ENCODE measurements around the gene INSM1.

DNA sequence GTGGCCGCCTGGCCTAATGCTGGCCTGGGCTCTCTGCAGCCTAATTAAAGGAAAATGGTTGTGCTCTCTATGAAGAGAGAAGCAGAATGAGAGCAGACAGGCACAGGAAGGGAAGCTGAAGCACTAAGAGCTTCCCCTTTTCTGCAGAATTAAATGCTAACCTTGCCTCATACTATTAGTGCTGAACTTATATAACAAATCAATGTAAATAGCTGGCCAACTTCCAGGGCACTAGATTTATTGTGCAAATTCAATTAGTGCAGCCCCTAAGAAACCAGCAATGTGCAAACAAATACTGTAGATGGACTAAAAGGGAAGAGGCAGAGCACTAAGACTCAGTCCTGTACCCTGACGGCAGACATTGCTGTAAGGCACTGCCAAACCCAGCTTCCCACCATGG lies 36.1 kb upstream of the INSM1 start:
- no peak for TF ChIP-seq GABPA (IDR thresholded peaks at IDR 0.05; ENCODE audit: low read depth, low read length)
- no peak for TF ChIP-seq GABPA (CRISPR knock-in tag; IDR thresholded peaks at IDR 0.05; ENCODE audit: low read depth)
- TF ChIP-seq ZSCAN20 (CRISPR knock-in tag; IDR thresholded peaks at IDR 0.05; ENCODE audit: borderline replicate concordance) = no peak
- TF ChIP-seq, protein P1, sequence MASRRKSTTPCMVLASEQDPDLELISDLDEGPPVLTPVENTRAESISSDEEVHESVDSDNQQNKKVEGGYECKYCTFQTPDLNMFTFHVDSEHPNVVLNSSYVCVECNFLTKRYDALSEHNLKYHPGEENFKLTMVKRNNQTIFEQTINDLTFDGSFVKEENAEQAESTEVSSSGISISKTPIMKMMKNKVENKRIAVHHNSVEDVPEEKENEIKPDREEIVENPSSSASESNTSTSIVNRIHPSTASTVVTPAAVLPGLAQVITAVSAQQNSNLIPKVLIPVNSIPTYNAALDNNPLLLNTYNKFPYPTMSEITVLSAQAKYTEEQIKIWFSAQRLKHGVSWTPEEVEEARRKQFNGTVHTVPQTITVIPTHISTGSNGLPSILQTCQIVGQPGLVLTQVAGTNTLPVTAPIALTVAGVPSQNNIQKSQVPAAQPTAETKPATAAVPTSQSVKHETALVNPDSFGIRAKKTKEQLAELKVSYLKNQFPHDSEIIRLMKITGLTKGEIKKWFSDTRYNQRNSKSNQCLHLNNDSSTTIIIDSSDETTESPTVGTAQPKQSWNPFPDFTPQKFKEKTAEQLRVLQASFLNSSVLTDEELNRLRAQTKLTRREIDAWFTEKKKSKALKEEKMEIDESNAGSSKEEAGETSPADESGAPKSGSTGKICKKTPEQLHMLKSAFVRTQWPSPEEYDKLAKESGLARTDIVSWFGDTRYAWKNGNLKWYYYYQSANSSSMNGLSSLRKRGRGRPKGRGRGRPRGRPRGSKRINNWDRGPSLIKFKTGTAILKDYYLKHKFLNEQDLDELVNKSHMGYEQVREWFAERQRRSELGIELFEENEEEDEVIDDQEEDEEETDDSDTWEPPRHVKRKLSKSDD (CRISPR knock-in tag; IDR thresholded peaks at IDR 0.05; ENCODE audit: low read depth) = no peak
- TF ChIP-seq EHMT2 (IDR thresholded peaks at IDR 0.05; ENCODE audit: borderline replicate concordance, low read depth, low read length) = no peak
- TF ChIP-seq SP4 (CRISPR knock-in tag; IDR thresholded peaks at IDR 0.05) = no peak
- no peak for TF ChIP-seq SMARCE1 (IDR thresholded peaks at IDR 0.05; ENCODE audit: borderline replicate concordance)
- no peak for TF ChIP-seq ZNF670 (CRISPR knock-in tag; IDR thresholded peaks at IDR 0.05; ENCODE audit: borderline replicate concordance)
- TF ChIP-seq ZNF883 (CRISPR knock-in tag; IDR thresholded peaks at IDR 0.05; ENCODE audit: not compliant biosample characterization) = no peak

All from HepG2 (cell line).